ENCODE results near the gene ZNF44.

GRCh38 chr19:12272386-12272785, 22.3 kb downstream of the ZNF44 start:
- TF ChIP-seq ZSCAN16 (tag by site-specific recombination; IDR thresholded peaks at IDR 0.05) (no peak), SCRT2 (tag by site-specific recombination; IDR thresholded peaks at IDR 0.05) (no peak), ZNF426 (tag by site-specific recombination; IDR thresholded peaks at IDR 0.05) (no peak), CTCF (tag by site-specific recombination; IDR thresholded peaks at IDR 0.05) (no peak), ZNF211 (tag by site-specific recombination; IDR thresholded peaks at IDR 0.05; ENCODE audit: low read depth) (no peak), ZSCAN30 (tag by site-specific recombination; IDR thresholded peaks at IDR 0.05) (no peak), ZBTB1 (tag by site-specific recombination; IDR thresholded peaks at IDR 0.05) (no peak), ZNF768 (tag by site-specific recombination; IDR thresholded peaks at IDR 0.05) (no peak), ZNF404 (tag by site-specific recombination; IDR thresholded peaks at IDR 0.05) (no peak), ZNF341 (tag by site-specific recombination; IDR thresholded peaks at IDR 0.05; ENCODE audit: low read depth) (no peak), PATZ1 (tag by site-specific recombination; IDR thresholded peaks at IDR 0.05) (no peak)
